H1 (cell line): ENCODE measurements around the gene RFPL1. TPM values are rescaled to one million over a fixed set of nuclear protein-coding genes. Genes with fewer than 3 reads are reported as not detected.

Source experiments
- ASH2L ChIP-seq: fragments of 200-600, 300-600 bp; sonication (generic); IDR thresholded peaks from one replicate; pipeline ENCODE4 v1.7.1; 2017; ENCODE audit warnings: low read length
- BRCA1 ChIP-seq: IDR thresholded peaks from 2 replicates; pipeline ENCODE4 v1.6.1; 2012; ENCODE audit warnings: low read depth, low read length, improper control_type of control experiment
- CREB1 ChIP-seq: IDR thresholded peaks from 2 replicates; pipeline ENCODE4 v1.6.1; 2012; ENCODE audit warnings: inconsistent platforms
- EP300 ChIP-seq, 2 experiments: IDR thresholded peaks; 1 replicate in 1 of 2; 2 replicates in 1 of 2; pipeline ENCODE4 v1.6.1; 2011 to 2012; ENCODE audit warnings: low read depth in 2 of 2, low read length in 2 of 2, mild to moderate bottlenecking in 2 of 2, borderline replicate concordance in 1 of 2, inconsistent platforms in 1 of 2, moderate library complexity in 1 of 2
- GABPA ChIP-seq: IDR thresholded peaks from 2 replicates; pipeline ENCODE4 v1.6.1; 2011; ENCODE audit warnings: mild to moderate bottlenecking, low read length, moderate library complexity, borderline replicate concordance; ENCODE audit not compliant: insufficient read depth
- JUN ChIP-seq: IDR thresholded peaks from 2 replicates; pipeline ENCODE4 v1.6.1; 2011; ENCODE audit warnings: low read depth, mild to moderate bottlenecking, improper control_type of control experiment, low read length
- MAFK ChIP-seq: IDR thresholded peaks from 2 replicates; pipeline ENCODE4 v1.6.1; 2012; ENCODE audit warnings: low read depth, mild to moderate bottlenecking, improper control_type of control experiment, low read length
- NANOG ChIP-seq: IDR thresholded peaks from 2 replicates; pipeline ENCODE4 v1.6.1; 2011; ENCODE audit warnings: low read length, low read depth, mild to moderate bottlenecking, inconsistent platforms; ENCODE audit not compliant: insufficient read depth, poor library complexity, severe bottlenecking
- POLR2A ChIP-seq, 2 experiments: IDR thresholded peaks; 1 replicate in 1 of 2; 2 replicates in 1 of 2; pipeline ENCODE4 v1.6.1; 2011; ENCODE audit warnings: low read depth in 2 of 2, low read length in 2 of 2, mild to moderate bottlenecking in 2 of 2; ENCODE audit errors: control extremely low read depth in 1 of 2
- RFX5 ChIP-seq: IDR thresholded peaks from 2 replicates; pipeline ENCODE4 v1.6.1; 2011; ENCODE audit warnings: low read depth, low read length, improper control_type of control experiment, borderline replicate concordance
- RXRA ChIP-seq: IDR thresholded peaks from 2 replicates; pipeline ENCODE4 v1.6.1; 2011; ENCODE audit warnings: low read depth, mild to moderate bottlenecking, low read length, moderate library complexity; ENCODE audit not compliant: insufficient read depth
- SIRT6 ChIP-seq: IDR thresholded peaks from one replicate; pipeline ENCODE4 v1.7.1; 2012; ENCODE audit warnings: low read length, inconsistent platforms
- SP1 ChIP-seq: IDR thresholded peaks from 2 replicates; pipeline ENCODE4 v1.6.1; 2011; ENCODE audit warnings: low read depth, low read length
- SP2 ChIP-seq: IDR thresholded peaks from 2 replicates; pipeline ENCODE4 v1.6.1; 2012; ENCODE audit warnings: mild to moderate bottlenecking, low read length, inconsistent platforms
- polyA plus RNA-seq, 7 experiments: library from polyadenylated mRNA; depleted of rRNA in 3 of 7; stranded (reverse) in 5 of 7; unstranded in 2 of 7; fragments of >200 nt in 5 of 7; fragments of 200-250 nt in 2 of 7; gene quantifications; 1 replicate in 5 of 7; 2 replicates in 1 of 7; 4 replicates in 1 of 7; pipeline versions ENCODE4 v1.2.1 to v1.2.3, GENCODE V29; 2011 to 2013; ENCODE audit warnings: missing spikeins in 2 of 7, mixed read lengths in 2 of 7
- total RNA-seq: library from RNA; stranded (reverse); fragmentation: NEBNext Ultra II Directional; extraction: Animal tissue kit (Norgen Biotek cat#: 25700); gene quantifications from 2 replicates; pipeline ENCODE4 v1.2.1, GENCODE V29; 2021
- TF ChIP-seq, protein P1 (sequence below): IDR thresholded peaks from 2 replicates; pipeline ENCODE4 v1.6.1; 2011; ENCODE audit warnings: low read depth, mild to moderate bottlenecking, low read length; ENCODE audit not compliant: insufficient read depth
- TF ChIP-seq, protein P2 (sequence below), 3 experiments: IDR thresholded peaks; 1 replicate in 2 of 3; 2 replicates in 1 of 3; pipeline versions ENCODE4 v1.5.1 to v1.6.1; 2011; ENCODE audit warnings: low read length in 3 of 3, mild to moderate bottlenecking in 3 of 3, inconsistent platforms in 2 of 3, low read depth in 1 of 3, moderate library complexity in 1 of 3; ENCODE audit not compliant: insufficient read depth in 1 of 3; ENCODE audit errors: control extremely low read depth in 1 of 3

The RFPL1 gene
- total and polyA plus RNA-seq, 2 of the 8 experiments (the other 6 are each of a cell fraction or from before 2014, with no cell fraction given): not detected

GRCh38 chr22:29470159-29470855 lies 31.9 kb downstream of the RFPL1 start (continued):
- TF ChIP-seq ASH2L: no peak
- peak; percentile 96 for TF ChIP-seq CREB1
- peak; percentile 63; the same call in 1 of the 2 replicates for TF ChIP-seq GABPA
- no peak for TF ChIP-seq SP2
- TF ChIP-seq, protein P1, sequence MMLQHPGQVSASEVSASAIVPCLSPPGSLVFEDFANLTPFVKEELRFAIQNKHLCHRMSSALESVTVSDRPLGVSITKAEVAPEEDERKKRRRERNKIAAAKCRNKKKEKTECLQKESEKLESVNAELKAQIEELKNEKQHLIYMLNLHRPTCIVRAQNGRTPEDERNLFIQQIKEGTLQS: no peak
- TF ChIP-seq EP300 (IDR thresholded peaks at IDR 0.05; ENCODE audit: borderline replicate concordance in 1 of 2, low read depth in 2 of 2, low read length in 2 of 2): peak in 1 of 2 experiments; percentile 85; a peak in 2 of 3 replicates
- no peak for TF ChIP-seq RFX5
- no peak for TF ChIP-seq SIRT6
- TF ChIP-seq JUN: no peak
- TF ChIP-seq SP1: peak; percentile 71
- peak; percentile 26; the same call in 1 of the 2 replicates for TF ChIP-seq BRCA1
- TF ChIP-seq MAFK: no peak
- TF ChIP-seq POLR2A (IDR thresholded peaks at IDR 0.05; ENCODE audit: control extremely low read depth in 1 of 2, low read depth in 2 of 2, low read length in 2 of 2): 0 out of 3 replicates have a peak, but pooled peaks of 1 of the 2 experiments have one; percentile 27
- TF ChIP-seq, protein P2, sequence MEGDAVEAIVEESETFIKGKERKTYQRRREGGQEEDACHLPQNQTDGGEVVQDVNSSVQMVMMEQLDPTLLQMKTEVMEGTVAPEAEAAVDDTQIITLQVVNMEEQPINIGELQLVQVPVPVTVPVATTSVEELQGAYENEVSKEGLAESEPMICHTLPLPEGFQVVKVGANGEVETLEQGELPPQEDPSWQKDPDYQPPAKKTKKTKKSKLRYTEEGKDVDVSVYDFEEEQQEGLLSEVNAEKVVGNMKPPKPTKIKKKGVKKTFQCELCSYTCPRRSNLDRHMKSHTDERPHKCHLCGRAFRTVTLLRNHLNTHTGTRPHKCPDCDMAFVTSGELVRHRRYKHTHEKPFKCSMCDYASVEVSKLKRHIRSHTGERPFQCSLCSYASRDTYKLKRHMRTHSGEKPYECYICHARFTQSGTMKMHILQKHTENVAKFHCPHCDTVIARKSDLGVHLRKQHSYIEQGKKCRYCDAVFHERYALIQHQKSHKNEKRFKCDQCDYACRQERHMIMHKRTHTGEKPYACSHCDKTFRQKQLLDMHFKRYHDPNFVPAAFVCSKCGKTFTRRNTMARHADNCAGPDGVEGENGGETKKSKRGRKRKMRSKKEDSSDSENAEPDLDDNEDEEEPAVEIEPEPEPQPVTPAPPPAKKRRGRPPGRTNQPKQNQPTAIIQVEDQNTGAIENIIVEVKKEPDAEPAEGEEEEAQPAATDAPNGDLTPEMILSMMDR (IDR thresholded peaks at IDR 0.05; ENCODE audit: control extremely low read depth in 1 of 3, insufficient read depth in 1 of 3, low read depth in 1 of 3, low read length in 3 of 3): peak; percentile 90 to 98 (median 97)
- TF ChIP-seq RXRA: no peak
- TF ChIP-seq NANOG: no peak
